H1 (cell line): ENCODE results near the gene SLC25A5. TPM values are rescaled to one million over a fixed set of nuclear protein-coding genes. Genes with fewer than 3 reads are reported as not detected.

ENCODE experiments used
- ATF3 ChIP-seq: IDR thresholded peaks from 2 replicates; pipeline ENCODE4 v1.6.1; 2011; ENCODE audit warnings: low read depth, mild to moderate bottlenecking, low read length; ENCODE audit not compliant: insufficient read depth
- RXRA ChIP-seq: IDR thresholded peaks from 2 replicates; pipeline ENCODE4 v1.6.1; 2011; ENCODE audit warnings: low read depth, mild to moderate bottlenecking, low read length, moderate library complexity; ENCODE audit not compliant: insufficient read depth
- TCF12 ChIP-seq: IDR thresholded peaks from 2 replicates; pipeline ENCODE4 v1.6.1; 2011; ENCODE audit warnings: low read depth, mild to moderate bottlenecking, low read length
- polyA plus RNA-seq, 7 experiments: library from polyadenylated mRNA; depleted of rRNA in 3 of 7; stranded (reverse) in 5 of 7; unstranded in 2 of 7; fragments of >200 nt in 5 of 7; fragments of 200-250 nt in 2 of 7; gene quantifications; 1 replicate in 5 of 7; 2 replicates in 1 of 7; 4 replicates in 1 of 7; pipeline versions ENCODE4 v1.2.1 to v1.2.3, GENCODE V29; 2011 to 2013; ENCODE audit warnings: missing spikeins in 2 of 7, mixed read lengths in 2 of 7
- total RNA-seq: library from RNA; stranded (reverse); fragmentation: NEBNext Ultra II Directional; extraction: Animal tissue kit (Norgen Biotek cat#: 25700); gene quantifications from 2 replicates; pipeline ENCODE4 v1.2.1, GENCODE V29; 2021
- TF ChIP-seq, protein P1 (sequence below): fragments of 300-600 bp; sonication (generic); IDR thresholded peaks from 2 replicates; pipeline ENCODE4 v1.7.1; 2012; ENCODE audit warnings: low read length, moderate library complexity, mild to moderate bottlenecking, inconsistent platforms; ENCODE audit not compliant: insufficient replicate concordance

SLC25A5 gene
- total and polyA plus RNA-seq, 2 of the 8 experiments (the other 6 are each of a cell fraction or from before 2014, with no cell fraction given) = 512 to 727 TPM

- TF ChIP-seq ATF3 (no peak), TCF12 (no peak), RXRA (no peak)
- TF ChIP-seq, protein P1, sequence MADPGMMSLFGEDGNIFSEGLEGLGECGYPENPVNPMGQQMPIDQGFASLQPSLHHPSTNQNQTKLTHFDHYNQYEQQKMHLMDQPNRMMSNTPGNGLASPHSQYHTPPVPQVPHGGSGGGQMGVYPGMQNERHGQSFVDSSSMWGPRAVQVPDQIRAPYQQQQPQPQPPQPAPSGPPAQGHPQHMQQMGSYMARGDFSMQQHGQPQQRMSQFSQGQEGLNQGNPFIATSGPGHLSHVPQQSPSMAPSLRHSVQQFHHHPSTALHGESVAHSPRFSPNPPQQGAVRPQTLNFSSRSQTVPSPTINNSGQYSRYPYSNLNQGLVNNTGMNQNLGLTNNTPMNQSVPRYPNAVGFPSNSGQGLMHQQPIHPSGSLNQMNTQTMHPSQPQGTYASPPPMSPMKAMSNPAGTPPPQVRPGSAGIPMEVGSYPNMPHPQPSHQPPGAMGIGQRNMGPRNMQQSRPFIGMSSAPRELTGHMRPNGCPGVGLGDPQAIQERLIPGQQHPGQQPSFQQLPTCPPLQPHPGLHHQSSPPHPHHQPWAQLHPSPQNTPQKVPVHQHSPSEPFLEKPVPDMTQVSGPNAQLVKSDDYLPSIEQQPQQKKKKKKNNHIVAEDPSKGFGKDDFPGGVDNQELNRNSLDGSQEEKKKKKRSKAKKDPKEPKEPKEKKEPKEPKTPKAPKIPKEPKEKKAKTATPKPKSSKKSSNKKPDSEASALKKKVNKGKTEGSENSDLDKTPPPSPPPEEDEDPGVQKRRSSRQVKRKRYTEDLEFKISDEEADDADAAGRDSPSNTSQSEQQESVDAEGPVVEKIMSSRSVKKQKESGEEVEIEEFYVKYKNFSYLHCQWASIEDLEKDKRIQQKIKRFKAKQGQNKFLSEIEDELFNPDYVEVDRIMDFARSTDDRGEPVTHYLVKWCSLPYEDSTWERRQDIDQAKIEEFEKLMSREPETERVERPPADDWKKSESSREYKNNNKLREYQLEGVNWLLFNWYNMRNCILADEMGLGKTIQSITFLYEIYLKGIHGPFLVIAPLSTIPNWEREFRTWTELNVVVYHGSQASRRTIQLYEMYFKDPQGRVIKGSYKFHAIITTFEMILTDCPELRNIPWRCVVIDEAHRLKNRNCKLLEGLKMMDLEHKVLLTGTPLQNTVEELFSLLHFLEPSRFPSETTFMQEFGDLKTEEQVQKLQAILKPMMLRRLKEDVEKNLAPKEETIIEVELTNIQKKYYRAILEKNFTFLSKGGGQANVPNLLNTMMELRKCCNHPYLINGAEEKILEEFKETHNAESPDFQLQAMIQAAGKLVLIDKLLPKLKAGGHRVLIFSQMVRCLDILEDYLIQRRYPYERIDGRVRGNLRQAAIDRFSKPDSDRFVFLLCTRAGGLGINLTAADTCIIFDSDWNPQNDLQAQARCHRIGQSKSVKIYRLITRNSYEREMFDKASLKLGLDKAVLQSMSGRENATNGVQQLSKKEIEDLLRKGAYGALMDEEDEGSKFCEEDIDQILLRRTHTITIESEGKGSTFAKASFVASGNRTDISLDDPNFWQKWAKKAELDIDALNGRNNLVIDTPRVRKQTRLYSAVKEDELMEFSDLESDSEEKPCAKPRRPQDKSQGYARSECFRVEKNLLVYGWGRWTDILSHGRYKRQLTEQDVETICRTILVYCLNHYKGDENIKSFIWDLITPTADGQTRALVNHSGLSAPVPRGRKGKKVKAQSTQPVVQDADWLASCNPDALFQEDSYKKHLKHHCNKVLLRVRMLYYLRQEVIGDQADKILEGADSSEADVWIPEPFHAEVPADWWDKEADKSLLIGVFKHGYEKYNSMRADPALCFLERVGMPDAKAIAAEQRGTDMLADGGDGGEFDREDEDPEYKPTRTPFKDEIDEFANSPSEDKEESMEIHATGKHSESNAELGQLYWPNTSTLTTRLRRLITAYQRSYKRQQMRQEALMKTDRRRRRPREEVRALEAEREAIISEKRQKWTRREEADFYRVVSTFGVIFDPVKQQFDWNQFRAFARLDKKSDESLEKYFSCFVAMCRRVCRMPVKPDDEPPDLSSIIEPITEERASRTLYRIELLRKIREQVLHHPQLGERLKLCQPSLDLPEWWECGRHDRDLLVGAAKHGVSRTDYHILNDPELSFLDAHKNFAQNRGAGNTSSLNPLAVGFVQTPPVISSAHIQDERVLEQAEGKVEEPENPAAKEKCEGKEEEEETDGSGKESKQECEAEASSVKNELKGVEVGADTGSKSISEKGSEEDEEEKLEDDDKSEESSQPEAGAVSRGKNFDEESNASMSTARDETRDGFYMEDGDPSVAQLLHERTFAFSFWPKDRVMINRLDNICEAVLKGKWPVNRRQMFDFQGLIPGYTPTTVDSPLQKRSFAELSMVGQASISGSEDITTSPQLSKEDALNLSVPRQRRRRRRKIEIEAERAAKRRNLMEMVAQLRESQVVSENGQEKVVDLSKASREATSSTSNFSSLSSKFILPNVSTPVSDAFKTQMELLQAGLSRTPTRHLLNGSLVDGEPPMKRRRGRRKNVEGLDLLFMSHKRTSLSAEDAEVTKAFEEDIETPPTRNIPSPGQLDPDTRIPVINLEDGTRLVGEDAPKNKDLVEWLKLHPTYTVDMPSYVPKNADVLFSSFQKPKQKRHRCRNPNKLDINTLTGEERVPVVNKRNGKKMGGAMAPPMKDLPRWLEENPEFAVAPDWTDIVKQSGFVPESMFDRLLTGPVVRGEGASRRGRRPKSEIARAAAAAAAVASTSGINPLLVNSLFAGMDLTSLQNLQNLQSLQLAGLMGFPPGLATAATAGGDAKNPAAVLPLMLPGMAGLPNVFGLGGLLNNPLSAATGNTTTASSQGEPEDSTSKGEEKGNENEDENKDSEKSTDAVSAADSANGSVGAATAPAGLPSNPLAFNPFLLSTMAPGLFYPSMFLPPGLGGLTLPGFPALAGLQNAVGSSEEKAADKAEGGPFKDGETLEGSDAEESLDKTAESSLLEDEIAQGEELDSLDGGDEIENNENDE = no peak
These were observed 6.6 kb downstream of the SLC25A5 start (continued) for GRCh38 chrX:119474615-119475388.
